Thyroid gland (tissue), 4 donors: ENCODE measurements around the gene PCDHA10. TPM values are rescaled to one million over a fixed set of nuclear protein-coding genes. Genes with fewer than 3 reads are reported as not detected.
A peak's percentile ranks its signal among the peaks of the same experiment; 100 is the strongest.

Source experiments
- DNase-seq, 2 donors: peaks; one replicate each; pipeline ENCODE4 v3.0.0-alpha.2; 2019
- H3K27ac ChIP-seq, 3 donors: fragments of 200-600 bp; sonication (generic); 1 replicate in 2 of 3; 2 replicates in 1 of 3; pipeline ENCODE4 v1.5.1; 2016 to 2019; ENCODE audit warnings: mild to moderate bottlenecking in 1 of 3, moderate library complexity in 1 of 3
- H3K27me3 ChIP-seq: fragments of 200-600 bp; sonication (generic); one replicate; pipeline ENCODE4 v1.5.1; 2019
- H3K36me3 ChIP-seq, 2 donors: fragments of 200-600 bp; sonication (generic); one replicate each; pipeline ENCODE4 v1.5.1; 2016 to 2019
- H3K4me1 ChIP-seq, 2 donors: fragments of 200-600 bp; sonication (generic); one replicate each; pipeline ENCODE4 v1.5.1; 2017 to 2019
- H3K4me3 ChIP-seq, 3 donors: fragments of 200-600 bp; sonication (generic); replicated peaks in 1 of 3; 1 replicate in 2 of 3; 2 replicates in 1 of 3; pipeline ENCODE4 v1.5.1; 2016; ENCODE audit warnings: mild to moderate bottlenecking in 1 of 3
- H3K9me3 ChIP-seq: fragments of 200-600 bp; sonication (generic); one replicate; pipeline ENCODE4 v1.5.1; 2017
- POLR2A ChIP-seq, 2 donors: fragments of 450-650 bp; IDR thresholded peaks; one replicate each; pipeline ENCODE4 v1.6.1; 2017; ENCODE audit warnings: antibody characterized with exemption in 2 of 2, mild to moderate bottlenecking in 2 of 2, moderate library complexity in 1 of 2
- WGBS, 2 donors: methylation state at CpG; one replicate each; pipeline ENCODE4 v1.1.5; 2017; 5-methylcytosine and 5-hydroxymethylcytosine counted together
- intact Hi-C: fragments of 100-400 bp; cut with DNase I; formaldehyde crosslinking; loops from one replicate; pipeline ENCODE4 v1.15.1; 2023
- total RNA-seq, 4 donors: library from RNA; depleted of rRNA; stranded (reverse); fragments of >200 nt; gene quantifications; one replicate each; pipeline ENCODE4 v1.2.3, GENCODE V29; 2016
- TF ChIP-seq, protein P1 (sequence below), 6 experiments: fragments of 200-600 bp in 3 of 6; fragments of 450-650 bp in 3 of 6; sonication (generic) in 3 of 6; IDR thresholded peaks; one replicate each; pipeline ENCODE4 v1.5.1; 2016 to 2019; ENCODE audit warnings: antibody characterized with exemption in 6 of 6, mild to moderate bottlenecking in 2 of 6, inconsistent platforms in 1 of 6, moderate library complexity in 1 of 6

Gene PCDHA10
- total RNA-seq, 4 donors from 2014 or later: 6.0 to 11.8 (median 9.2) TPM

DNA sequence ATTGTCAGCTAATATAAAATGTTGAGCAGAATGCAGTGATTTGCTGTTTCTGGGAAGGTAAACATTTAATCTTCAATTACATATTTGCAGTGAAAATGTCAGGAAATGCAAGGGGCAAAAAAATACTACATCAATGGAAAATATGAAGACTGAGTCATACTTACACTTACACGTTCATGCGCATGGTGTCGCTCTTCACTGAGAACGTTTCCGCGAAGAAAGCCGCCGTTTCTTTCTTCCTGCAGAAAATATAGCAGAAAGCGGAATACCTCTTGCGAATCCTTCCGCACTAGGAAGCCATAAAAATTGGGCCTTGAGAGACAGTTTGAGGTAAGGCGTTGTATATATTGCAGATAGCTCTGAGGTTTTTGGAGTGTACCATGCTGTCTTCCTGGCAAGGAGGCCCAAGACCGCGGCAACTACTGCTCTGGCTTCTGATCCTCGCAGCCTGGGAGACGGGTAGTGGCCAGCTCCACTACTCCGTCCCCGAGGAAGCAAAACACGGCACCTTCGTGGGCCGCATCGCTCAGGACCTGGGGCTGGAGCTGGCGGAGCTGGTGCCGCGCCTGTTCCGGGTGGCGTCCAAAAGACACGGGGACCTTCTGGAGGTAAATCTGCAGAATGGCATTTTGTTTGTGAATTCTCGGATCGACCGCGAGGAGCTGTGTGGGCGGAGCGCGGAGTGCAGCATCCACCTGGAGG lies 26.3 kb downstream of the PCDHA10 start, which contains the start of gene PCDHA13:
Gene PCDHA13 (plus strand): TSS at position 236 of the 702 bp plus-strand sequence. CDS start 145 bp downstream, at position 381.
- no peak within 1 kb of the TSS for H3K27ac ChIP-seq

GRCh38 chr5:140882591-140882899 lies 26.8 kb downstream of the PCDHA10 start:
- no peaks in the 10 kb centered on the region for H3K4me1 ChIP-seq
- H3K36me3 ChIP-seq: no peaks in the 10 kb centered on the region
- no peaks in the 10 kb centered on the region for H3K27me3 ChIP-seq
- H3K4me3 ChIP-seq: no peak overlapping the region
- H3K27ac ChIP-seq: no peak overlapping the region
- no peaks in the 10 kb centered on the region for H3K9me3 ChIP-seq
- DNase-seq: peak; percentile 18 to 24
- TF ChIP-seq, protein P1, sequence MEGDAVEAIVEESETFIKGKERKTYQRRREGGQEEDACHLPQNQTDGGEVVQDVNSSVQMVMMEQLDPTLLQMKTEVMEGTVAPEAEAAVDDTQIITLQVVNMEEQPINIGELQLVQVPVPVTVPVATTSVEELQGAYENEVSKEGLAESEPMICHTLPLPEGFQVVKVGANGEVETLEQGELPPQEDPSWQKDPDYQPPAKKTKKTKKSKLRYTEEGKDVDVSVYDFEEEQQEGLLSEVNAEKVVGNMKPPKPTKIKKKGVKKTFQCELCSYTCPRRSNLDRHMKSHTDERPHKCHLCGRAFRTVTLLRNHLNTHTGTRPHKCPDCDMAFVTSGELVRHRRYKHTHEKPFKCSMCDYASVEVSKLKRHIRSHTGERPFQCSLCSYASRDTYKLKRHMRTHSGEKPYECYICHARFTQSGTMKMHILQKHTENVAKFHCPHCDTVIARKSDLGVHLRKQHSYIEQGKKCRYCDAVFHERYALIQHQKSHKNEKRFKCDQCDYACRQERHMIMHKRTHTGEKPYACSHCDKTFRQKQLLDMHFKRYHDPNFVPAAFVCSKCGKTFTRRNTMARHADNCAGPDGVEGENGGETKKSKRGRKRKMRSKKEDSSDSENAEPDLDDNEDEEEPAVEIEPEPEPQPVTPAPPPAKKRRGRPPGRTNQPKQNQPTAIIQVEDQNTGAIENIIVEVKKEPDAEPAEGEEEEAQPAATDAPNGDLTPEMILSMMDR (IDR thresholded peaks at IDR 0.05): peak in 4 of 6 experiments; percentile 10 to 38 (median 31)
- TF ChIP-seq POLR2A (IDR thresholded peaks at IDR 0.05): no peak
- intact Hi-C loops: loop anchor here (5.0 kb wide), 1 partner anchor 165 kb away; no protein-coding TSS in a partner anchor
- WGBS, 2 donors: 21 to 22% methylated on average over 12 of the region's 12 CpGs

More for the DNA sequence above, 26.3 kb downstream of the PCDHA10 start, which contains the start of gene PCDHA13:
- TF ChIP-seq, protein P1 (IDR thresholded peaks at IDR 0.05): peak in 4 of 6 experiments; percentile 45 to 56 (median 48)
- no peak for TF ChIP-seq POLR2A (IDR thresholded peaks at IDR 0.05)
- Histone ChIP-seq H3K4me3 (no peak within 1 kb of the TSS), H3K36me3 (no peaks in the 10 kb centered on the region), H3K9me3 (no peaks in the 10 kb centered on the region), H3K4me1 (no peaks in the 10 kb centered on the region), H3K27me3 (no peaks in the 10 kb centered on the region)
- intact Hi-C loops: loop anchor here (5.0 kb wide), 1 partner anchor 165 kb away; no protein-coding TSS in a partner anchor
- DNase-seq: peak in 1 of 2 donors; percentile 26
- WGBS, 2 donors: 9 to 18% methylated on average over 25 to 35 of the region's 35 CpGs

DNA sequence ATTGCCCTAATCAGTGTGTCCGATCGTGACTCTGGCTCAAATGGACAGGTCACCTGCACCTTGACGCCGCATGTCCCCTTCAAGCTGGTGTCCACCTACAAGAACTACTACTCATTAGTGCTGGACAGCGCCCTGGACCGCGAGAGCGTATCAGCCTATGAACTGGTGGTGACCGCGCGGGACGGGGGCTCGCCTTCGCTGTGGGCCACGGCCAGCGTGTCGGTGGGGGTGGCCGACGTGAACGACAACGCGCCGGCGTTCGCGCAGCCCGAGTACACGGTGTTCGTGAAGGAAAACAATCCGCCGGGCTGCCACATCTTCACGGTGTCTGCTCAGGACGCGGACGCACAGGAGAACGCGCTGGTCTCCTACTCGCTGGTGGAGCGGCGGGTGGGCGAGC lies 27.7 kb downstream of the PCDHA10 start:
- TF ChIP-seq, protein P1 (IDR thresholded peaks at IDR 0.05): no peak
- TF ChIP-seq POLR2A (IDR thresholded peaks at IDR 0.05): no peak
- intact Hi-C loops: loop anchor here (5.0 kb wide), 1 partner anchor 164 kb away; no protein-coding TSS in a partner anchor
- WGBS, 2 donors: 42 to 43% methylated on average over 17 to 39 of the region's 41 CpGs
- H3K4me3 ChIP-seq: no peak overlapping the region
- no peaks in the 10 kb centered on the region for H3K9me3 ChIP-seq
- no peaks in the 10 kb centered on the region for H3K27me3 ChIP-seq
- no peaks in the 10 kb centered on the region for H3K4me1 ChIP-seq
- no peak for DNase-seq
- no peaks in the 10 kb centered on the region for H3K36me3 ChIP-seq
- H3K27ac ChIP-seq: no peak overlapping the region

DNA sequence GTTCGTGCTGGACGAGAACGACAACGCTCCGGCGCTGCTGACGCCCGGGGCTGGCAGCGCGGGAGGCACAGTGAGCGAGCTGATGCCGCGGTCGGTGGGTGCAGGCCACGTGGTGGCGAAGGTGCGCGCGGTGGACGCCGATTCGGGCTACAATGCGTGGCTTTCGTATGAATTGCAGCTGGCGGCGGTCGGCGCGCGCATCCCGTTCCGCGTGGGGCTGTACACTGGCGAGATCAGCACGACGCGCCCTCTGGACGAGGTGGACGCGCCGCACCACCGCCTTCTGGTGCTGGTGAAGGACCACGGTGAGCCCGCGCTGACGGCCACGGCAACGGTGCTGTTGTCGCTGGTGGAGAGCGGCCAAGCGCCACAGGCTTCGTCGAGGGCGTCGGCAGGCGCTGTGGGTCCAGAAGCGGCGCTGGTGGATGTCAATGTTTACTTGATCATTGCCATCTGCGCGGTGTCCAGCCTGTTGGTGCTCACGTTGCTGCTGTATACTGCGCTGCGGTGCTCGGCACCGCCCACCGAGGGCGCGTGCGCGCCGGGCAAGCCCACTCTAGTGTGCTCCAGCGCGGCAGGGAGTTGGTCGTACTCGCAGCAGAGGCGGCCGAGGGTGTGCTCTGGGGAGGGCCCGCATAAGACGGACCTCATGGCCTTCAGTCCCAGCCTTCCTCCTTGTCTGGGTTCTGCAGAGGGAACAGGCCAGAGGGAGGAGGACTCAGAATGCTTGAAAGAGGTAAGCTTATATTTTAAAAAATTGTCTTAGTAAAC lies 28.4 kb downstream of the PCDHA10 start:
- intact Hi-C loops: loop anchor here (5.0 kb wide), 1 partner anchor 163 kb away; no protein-coding TSS in a partner anchor
- H3K27ac ChIP-seq: no peak overlapping the region
- H3K4me1 ChIP-seq: no peaks in the 10 kb centered on the region
- no peaks in the 10 kb centered on the region for H3K36me3 ChIP-seq
- no peak overlapping the region for H3K4me3 ChIP-seq
- no peak for DNase-seq
- no peaks in the 10 kb centered on the region for H3K27me3 ChIP-seq
- no peaks in the 10 kb centered on the region for H3K9me3 ChIP-seq
- 39 to 43% methylated on average over 28 to 56 of the region's 79 CpGs for WGBS, 2 donors
- TF ChIP-seq, protein P1 (IDR thresholded peaks at IDR 0.05): no peak
- no peak for TF ChIP-seq POLR2A (IDR thresholded peaks at IDR 0.05)
